Mucosa of stomach (tissue), 1 donor: ENCODE data around the gene LMNTD2.
"Not testable (repeated sequence)": the region's sequence is repeated elsewhere in the genome, so short reads cannot be mapped to it uniquely, and the experiment has no call there.

Experiments used
- H3K27me3 ChIP-seq: one replicate; pipeline ENCODE4 v1.7.0; 2013; ENCODE audit warnings: mild to moderate bottlenecking, low read length; ENCODE audit not compliant: control insufficient read depth, insufficient read depth
- H3K36me3 ChIP-seq: one replicate; pipeline ENCODE4 v1.7.0; 2013; ENCODE audit warnings: low read length; ENCODE audit not compliant: control insufficient read depth, insufficient read depth
- H3K4me1 ChIP-seq: one replicate; pipeline ENCODE4 v1.7.0; 2013; ENCODE audit warnings: mild to moderate bottlenecking, low read length; ENCODE audit not compliant: control insufficient read depth, insufficient read depth
- H3K4me3 ChIP-seq: one replicate; pipeline ENCODE4 v1.7.0; 2013; ENCODE audit warnings: low read length
- H3K9ac ChIP-seq: one replicate; pipeline ENCODE4 v1.7.0; 2013; ENCODE audit warnings: mild to moderate bottlenecking, low read length, moderate library complexity
- H3K9me3 ChIP-seq: one replicate; pipeline ENCODE4 v1.7.0; 2013; ENCODE audit warnings: mild to moderate bottlenecking, low read length, moderate library complexity; ENCODE audit not compliant: control insufficient read depth
- donor health status: Pancreatic carcinoma.

LMNTD2 gene

GRCh38 chr11:581752-582151 is 21.2 kb upstream of the LMNTD2 start:
- no peaks in the 10 kb centered on the region for H3K27me3 ChIP-seq
- H3K9ac ChIP-seq, result no peak overlapping the region
- no peak overlapping the region for H3K4me3 ChIP-seq
- H3K36me3 ChIP-seq, result no peaks in the 10 kb centered on the region
- H3K9me3 ChIP-seq, result no peaks in the 10 kb centered on the region
- peaks cover 40% of the 10 kb centered on the region for H3K4me1 ChIP-seq

GRCh38 chr11:581342-581741 is 20.8 kb upstream of the LMNTD2 start:
- no peaks in the 10 kb centered on the region for H3K36me3 ChIP-seq
- no peak overlapping the region for H3K9ac ChIP-seq
- no peaks in the 10 kb centered on the region for H3K9me3 ChIP-seq
- no peak overlapping the region for H3K4me3 ChIP-seq
- peaks cover 39% of the 10 kb centered on the region for H3K4me1 ChIP-seq
- H3K27me3 ChIP-seq, result no peaks in the 10 kb centered on the region

- Histone ChIP-seq H3K4me1 (peaks cover 37% of the 10 kb centered on the region), H3K9me3 (no peaks in the 10 kb centered on the region), H3K27me3 (peaks cover 4% of the 10 kb centered on the region), H3K4me3 (no peak overlapping the region), H3K36me3 (no peaks in the 10 kb centered on the region), H3K9ac (peak overlapping the region; percentile 2)
These were observed 19.5 kb upstream of the LMNTD2 start for GRCh38 chr11:579830-580601.

GRCh38 chr11:578276-579035 is 17.9 kb upstream of the LMNTD2 start:
- Histone ChIP-seq H3K9me3 (no peaks in the 10 kb centered on the region), H3K4me1 (peaks cover 46% of the 10 kb centered on the region), H3K27me3 (peaks cover 7% of the 10 kb centered on the region), H3K4me3 (peak overlapping the region; percentile 77), H3K9ac (peak overlapping the region; percentile 79), H3K36me3 (no peaks in the 10 kb centered on the region)

- H3K9ac ChIP-seq, result peak overlapping the region; percentile 79
- peaks cover 7% of the 10 kb centered on the region for H3K27me3 ChIP-seq
- H3K4me1 ChIP-seq, result peaks cover 46% of the 10 kb centered on the region
- H3K36me3 ChIP-seq, result no peaks in the 10 kb centered on the region
- peak overlapping the region; percentile 77 for H3K4me3 ChIP-seq
- no peaks in the 10 kb centered on the region for H3K9me3 ChIP-seq
These were observed 17.0 kb upstream of the LMNTD2 start for GRCh38 chr11:577611-577894.

GRCh38 chr11:576811-577610 is 16.5 kb upstream of the LMNTD2 start:
- Histone ChIP-seq H3K27me3 (peaks cover 7% of the 10 kb centered on the region), H3K36me3 (no peaks in the 10 kb centered on the region), H3K9ac (peak overlapping the region; percentile 79), H3K4me1 (peaks cover 46% of the 10 kb centered on the region), H3K9me3 (no peaks in the 10 kb centered on the region), H3K4me3 (peak overlapping the region; percentile 77)

GRCh38 chr11:575996-576768 is 15.6 kb upstream of the LMNTD2 start, which contains the start of gene PHRF1:
TSS of gene PHRF1 (plus strand) at chr11:576470. CDS start at chr11:581513, 5,043 bp downstream.
- H3K36me3 ChIP-seq, result no peaks in the 10 kb centered on the region
- peak within 1 kb of the TSS; percentile 77 for H3K4me3 ChIP-seq
- H3K9me3 ChIP-seq, result no peaks in the 10 kb centered on the region
- peaks cover 46% of the 10 kb centered on the region for H3K4me1 ChIP-seq
- peaks cover 7% of the 10 kb centered on the region for H3K27me3 ChIP-seq
- H3K9ac ChIP-seq, result peak within 1 kb of the TSS; percentile 84

GRCh38 chr11:575313-575995 is 14.9 kb upstream of the LMNTD2 start:
- peaks cover 7% of the 10 kb centered on the region for H3K27me3 ChIP-seq
- H3K36me3 ChIP-seq, result no peaks in the 10 kb centered on the region
- H3K9ac ChIP-seq, result peak overlapping the region; percentile 55
- no peaks in the 10 kb centered on the region for H3K9me3 ChIP-seq
- peaks cover 45% of the 10 kb centered on the region for H3K4me1 ChIP-seq
- H3K4me3 ChIP-seq, result peak overlapping the region; percentile 19

GRCh38 chr11:574632-575312 is 14.2 kb upstream of the LMNTD2 start:
- H3K4me1 ChIP-seq, result peaks cover 39% of the 10 kb centered on the region
- H3K27me3 ChIP-seq, result peaks cover 7% of the 10 kb centered on the region
- peak overlapping the region; percentile 55 for H3K9ac ChIP-seq
- H3K9me3 ChIP-seq, result no peaks in the 10 kb centered on the region
- peak overlapping the region; percentile 19 for H3K4me3 ChIP-seq
- H3K36me3 ChIP-seq, result no peaks in the 10 kb centered on the region

GRCh38 chr11:574031-574570 is 13.6 kb upstream of the LMNTD2 start:
- peaks cover 35% of the 10 kb centered on the region for H3K4me1 ChIP-seq
- H3K9me3 ChIP-seq, H3K4me3 ChIP-seq, H3K9ac ChIP-seq, H3K36me3 ChIP-seq, H3K27me3 ChIP-seq: not testable (repeated sequence)
